BJ (cell line): ENCODE data around the gene GGCX. TPM values are rescaled to one million over a fixed set of nuclear protein-coding genes. Genes with fewer than 3 reads are reported as not detected.

Experiments
- CTCF ChIA-PET: fragments of 350-600 bp; formaldehyde crosslinking; extraction: SDS; loops from one replicate; lab custom pipeline; 2021; ENCODE audit warnings: antibody characterized with exemption, inconsistent platforms; lab: Yijun Ruan, JAX
- POLR2A ChIA-PET: fragments of 300-600 bp; sonication (Branson Sonifier 250); formaldehyde crosslinking; extraction: SDS; loops from one replicate; lab custom pipeline; 2021; ENCODE audit warnings: antibody characterized with exemption; lab: Charles Lee
- DNase-seq: peaks from one replicate; pipeline ENCODE4 v3.0.0-alpha.2; 2011; ENCODE audit warnings: low read depth
- H3K27me3 ChIP-seq: 2 replicates; pipeline ENCODE4 v1.6.0; 2011; ENCODE audit warnings: low read length; ENCODE audit not compliant: control insufficient read depth, insufficient read depth
- H3K36me3 ChIP-seq: 2 replicates; pipeline ENCODE4 v1.5.1; 2011; ENCODE audit warnings: low read length; ENCODE audit not compliant: control insufficient read depth, insufficient read depth
- H3K4me3 ChIP-seq: 2 replicates; pipeline ENCODE4 v1.5.1; 2011; ENCODE audit warnings: low read depth, mild to moderate bottlenecking, control low read depth, low read length
- CTCF ChIP-seq: IDR thresholded peaks from 2 replicates; pipeline ENCODE4 v1.5.1; 2011; ENCODE audit warnings: low read depth, mild to moderate bottlenecking, control low read depth, inconsistent platforms, low read length, moderate library complexity; ENCODE audit not compliant: insufficient read depth
- polyA plus RNA-seq: library from polyadenylated mRNA; depleted of rRNA; stranded (reverse); fragments of >200 nt; gene quantifications from 2 replicates; pipeline ENCODE4 v1.2.3, GENCODE V29; 2011

GGCX gene
- polyA plus RNA-seq, 1 experiment: 45.9 TPM

- ChIA-PET CTCF (interaction anchor here (1.8 to 1.9 kb wide), 2 partner anchors 31 to 83 kb away, joined by 4 to 7 read pairs; no protein-coding TSS in a partner anchor), POLR2A (no interaction called here)
- Histone ChIP-seq H3K36me3 (no peaks in the 10 kb centered on the region), H3K27me3 (no peaks in the 10 kb centered on the region), H3K4me3 (no peak overlapping the region)
- TF ChIP-seq CTCF: no peak
- no peak for DNase-seq
Measured at GRCh38 chr2:85503168-85503850, 58.0 kb downstream of the GGCX start.

- H3K4me3 ChIP-seq: no peak overlapping the region
- CTCF ChIA-PET: interaction anchor here (1.8 to 1.9 kb wide), 2 partner anchors 31 to 82 kb away, joined by 4 to 7 read pairs; no protein-coding TSS in a partner anchor
- no peak for DNase-seq
- H3K27me3 ChIP-seq: no peaks in the 10 kb centered on the region
- H3K36me3 ChIP-seq: no peaks in the 10 kb centered on the region
- POLR2A ChIA-PET: no interaction called here
- no peak for TF ChIP-seq CTCF
Measured at GRCh38 chr2:85502720-85503119, 58.6 kb downstream of the GGCX start.

- H3K36me3 ChIP-seq: no peaks in the 10 kb centered on the region
- no peaks in the 10 kb centered on the region for H3K27me3 ChIP-seq
- CTCF ChIA-PET: interaction anchor here (0.6 to 1.6 kb wide), 3 partner anchors 15 to 142 kb away, joined by 3 to 4 read pairs (median 4); no protein-coding TSS in a partner anchor
- POLR2A ChIA-PET: no interaction called here
- no peak overlapping the region for H3K4me3 ChIP-seq
- TF ChIP-seq CTCF: no peak
- DNase-seq: no peak
Measured at GRCh38 chr2:85501248-85501647, 60.0 kb downstream of the GGCX start.

GRCh38 chr2:85497944-85498630 lies 63.2 kb downstream of the GGCX start:
- no peak for TF ChIP-seq CTCF
- no peaks in the 10 kb centered on the region for H3K27me3 ChIP-seq
- H3K36me3 ChIP-seq: no peaks in the 10 kb centered on the region
- H3K4me3 ChIP-seq: no peak overlapping the region
- ChIA-PET CTCF (no interaction called here), POLR2A (no interaction called here)
- DNase-seq: no peak

GRCh38 chr2:85496436-85496835 lies 64.9 kb downstream of the GGCX start:
- no peaks in the 10 kb centered on the region for H3K27me3 ChIP-seq
- POLR2A ChIA-PET: no interaction called here
- CTCF ChIA-PET: no interaction called here

More at GRCh38 chr2:85496436-85496835, 64.9 kb downstream of the GGCX start:
- H3K4me3 ChIP-seq: no peak overlapping the region
- no peaks in the 10 kb centered on the region for H3K36me3 ChIP-seq
- TF ChIP-seq CTCF: no peak
- no peak for DNase-seq
